SU-DHL-6 (cell line): ENCODE data around the gene MAB21L4.

Experiments used
- EZH2phosphoT487 ChIP-seq: fragments of 200-600 bp; sonication (generic), shearing (Covaris generic); conservative IDR thresholded peaks from 2 replicates; pipeline ENCODE4 v1.6.1; 2018; ENCODE audit warnings: mild to moderate bottlenecking, antibody characterized with exemption, low read length, moderate library complexity, mixed read lengths
- TF ChIP-seq, protein P1 (sequence below): fragments of 200-600 bp; sonication (generic); IDR thresholded peaks from one replicate; pipeline ENCODE4 v1.5.1; 2017; ENCODE audit warnings: antibody characterized with exemption, mild to moderate bottlenecking, low read length, moderate library complexity; ENCODE audit not compliant: insufficient read depth, poor library complexity, severe bottlenecking

DNA sequence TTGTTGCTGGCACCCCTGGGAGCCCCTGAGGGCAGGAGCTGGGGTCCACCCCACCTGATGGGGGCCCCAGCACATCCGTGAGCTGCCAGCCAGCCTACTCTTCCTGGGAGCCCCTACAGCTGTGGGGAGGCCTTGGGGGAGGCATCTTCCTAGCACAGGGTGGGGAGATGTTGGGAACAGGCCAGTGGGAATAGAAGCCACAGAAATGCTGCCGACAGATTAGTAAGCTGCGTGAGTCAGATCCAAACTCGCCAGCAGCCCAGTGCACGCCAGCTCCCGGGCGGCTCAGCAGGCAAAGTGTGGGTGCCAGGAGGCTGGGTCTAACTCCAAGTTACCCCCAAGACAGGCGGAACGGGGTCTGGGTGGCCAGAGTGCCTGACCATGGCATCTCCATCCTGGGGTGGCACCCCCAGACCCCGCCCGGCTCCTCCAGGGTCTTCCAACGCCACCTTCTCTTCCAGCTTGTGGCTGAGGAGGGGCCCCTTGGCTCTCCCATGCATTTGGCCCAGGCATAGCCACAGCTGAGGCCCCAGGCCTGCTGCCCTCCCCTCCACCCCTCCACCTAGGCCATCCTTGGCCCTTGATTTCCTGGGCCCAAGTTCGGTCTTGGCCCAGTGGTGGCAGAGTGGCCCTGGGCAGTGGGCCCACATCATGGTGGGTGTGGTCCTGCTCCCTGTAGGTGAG, 25.5 kb upstream of the MAB21L4 start:
- TF ChIP-seq, protein P1, sequence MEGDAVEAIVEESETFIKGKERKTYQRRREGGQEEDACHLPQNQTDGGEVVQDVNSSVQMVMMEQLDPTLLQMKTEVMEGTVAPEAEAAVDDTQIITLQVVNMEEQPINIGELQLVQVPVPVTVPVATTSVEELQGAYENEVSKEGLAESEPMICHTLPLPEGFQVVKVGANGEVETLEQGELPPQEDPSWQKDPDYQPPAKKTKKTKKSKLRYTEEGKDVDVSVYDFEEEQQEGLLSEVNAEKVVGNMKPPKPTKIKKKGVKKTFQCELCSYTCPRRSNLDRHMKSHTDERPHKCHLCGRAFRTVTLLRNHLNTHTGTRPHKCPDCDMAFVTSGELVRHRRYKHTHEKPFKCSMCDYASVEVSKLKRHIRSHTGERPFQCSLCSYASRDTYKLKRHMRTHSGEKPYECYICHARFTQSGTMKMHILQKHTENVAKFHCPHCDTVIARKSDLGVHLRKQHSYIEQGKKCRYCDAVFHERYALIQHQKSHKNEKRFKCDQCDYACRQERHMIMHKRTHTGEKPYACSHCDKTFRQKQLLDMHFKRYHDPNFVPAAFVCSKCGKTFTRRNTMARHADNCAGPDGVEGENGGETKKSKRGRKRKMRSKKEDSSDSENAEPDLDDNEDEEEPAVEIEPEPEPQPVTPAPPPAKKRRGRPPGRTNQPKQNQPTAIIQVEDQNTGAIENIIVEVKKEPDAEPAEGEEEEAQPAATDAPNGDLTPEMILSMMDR = no peak
- TF ChIP-seq EZH2phosphoT487 = no peak
